Upper lobe of right lung (tissue), 1 donor: ENCODE measurements around the gene GRID2. TPM values are rescaled to one million over a fixed set of nuclear protein-coding genes. Genes with fewer than 3 reads are reported as not detected.

ENCODE experiments used
- ATAC-seq: fragments of 200-7000 bp; cut with Tn5 transposase; one replicate; pipeline ENCODE4 v1.9.1; 2020; ENCODE audit warnings: mild to moderate bottlenecking, moderate library complexity
- DNase-seq: peaks from one replicate; pipeline ENCODE4 v3.0.0-alpha.2; 2020
- H3K27ac ChIP-seq: fragments of 200-600 bp; one replicate; pipeline ENCODE4 v1.8.0; 2022
- H3K27me3 ChIP-seq: fragments of 200-600 bp; one replicate; pipeline ENCODE4 v1.8.0; 2022; ENCODE audit warnings: mild to moderate bottlenecking
- H3K36me3 ChIP-seq: fragments of 200-600 bp; one replicate; pipeline ENCODE4 v1.8.0; 2022
- H3K4me1 ChIP-seq: fragments of 200-600 bp; one replicate; pipeline ENCODE4 v1.8.0; 2022
- H3K4me3 ChIP-seq: fragments of 200-600 bp; one replicate; pipeline ENCODE4 v1.8.0; 2022; ENCODE audit warnings: mild to moderate bottlenecking
- H3K9me3 ChIP-seq: fragments of 200-600 bp; one replicate; pipeline ENCODE4 v1.8.0; 2022
- intact Hi-C: fragments of 100-400 bp; cut with DNase I; formaldehyde crosslinking; loops from one replicate; pipeline ENCODE4 v1.11.0; 2022
- total RNA-seq: library from RNA; stranded (reverse); fragmentation: NEBNext Ultra II Directional; extraction: Animal tissue kit (Norgen Biotek cat#: 25700); gene quantifications from one replicate; pipeline ENCODE4 v1.2.1, GENCODE V29; 2021
- TF ChIP-seq, protein P1 (sequence below): fragments of 200-600 bp; IDR thresholded peaks from one replicate; pipeline ENCODE4 v1.8.0; 2022; ENCODE audit warnings: antibody characterized with exemption
- donor health status: DM: no; HTN: yes; CAD: no; lungs with severe emphysema.

The GRID2 gene
- total RNA-seq, 1 donor from 2014 or later, result not detected

DNA sequence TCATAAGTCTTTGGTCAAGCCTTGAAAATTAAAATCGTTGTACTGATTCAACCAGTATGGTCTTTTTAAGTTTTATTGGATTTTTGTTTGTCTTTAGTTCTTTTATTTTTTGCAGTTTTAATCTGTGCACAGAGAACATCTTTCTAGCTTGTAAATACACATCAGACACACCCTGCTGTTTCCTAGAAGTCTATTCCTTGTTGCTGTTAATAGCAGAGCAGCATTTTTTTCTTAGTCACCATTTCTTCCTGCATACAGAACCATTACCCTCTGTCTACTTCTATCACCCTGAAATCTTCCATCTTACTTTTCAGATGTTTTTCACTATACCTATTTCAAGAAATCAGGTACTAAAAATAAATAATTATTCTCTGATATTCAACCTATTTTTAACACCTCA, 375.4 kb downstream of the GRID2 start:
- no peaks in the 10 kb centered on the region for H3K9me3 ChIP-seq
- TF ChIP-seq, protein P1, sequence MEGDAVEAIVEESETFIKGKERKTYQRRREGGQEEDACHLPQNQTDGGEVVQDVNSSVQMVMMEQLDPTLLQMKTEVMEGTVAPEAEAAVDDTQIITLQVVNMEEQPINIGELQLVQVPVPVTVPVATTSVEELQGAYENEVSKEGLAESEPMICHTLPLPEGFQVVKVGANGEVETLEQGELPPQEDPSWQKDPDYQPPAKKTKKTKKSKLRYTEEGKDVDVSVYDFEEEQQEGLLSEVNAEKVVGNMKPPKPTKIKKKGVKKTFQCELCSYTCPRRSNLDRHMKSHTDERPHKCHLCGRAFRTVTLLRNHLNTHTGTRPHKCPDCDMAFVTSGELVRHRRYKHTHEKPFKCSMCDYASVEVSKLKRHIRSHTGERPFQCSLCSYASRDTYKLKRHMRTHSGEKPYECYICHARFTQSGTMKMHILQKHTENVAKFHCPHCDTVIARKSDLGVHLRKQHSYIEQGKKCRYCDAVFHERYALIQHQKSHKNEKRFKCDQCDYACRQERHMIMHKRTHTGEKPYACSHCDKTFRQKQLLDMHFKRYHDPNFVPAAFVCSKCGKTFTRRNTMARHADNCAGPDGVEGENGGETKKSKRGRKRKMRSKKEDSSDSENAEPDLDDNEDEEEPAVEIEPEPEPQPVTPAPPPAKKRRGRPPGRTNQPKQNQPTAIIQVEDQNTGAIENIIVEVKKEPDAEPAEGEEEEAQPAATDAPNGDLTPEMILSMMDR, result no peak
- no peaks in the 10 kb centered on the region for H3K36me3 ChIP-seq
- DNase-seq (no peak), ATAC-seq (no peak)
- H3K27ac ChIP-seq, result no peak overlapping the region
- no peaks in the 10 kb centered on the region for H3K27me3 ChIP-seq
- intact Hi-C loops, result no loop called here
- no peaks in the 10 kb centered on the region for H3K4me1 ChIP-seq
- no peak overlapping the region for H3K4me3 ChIP-seq

DNA sequence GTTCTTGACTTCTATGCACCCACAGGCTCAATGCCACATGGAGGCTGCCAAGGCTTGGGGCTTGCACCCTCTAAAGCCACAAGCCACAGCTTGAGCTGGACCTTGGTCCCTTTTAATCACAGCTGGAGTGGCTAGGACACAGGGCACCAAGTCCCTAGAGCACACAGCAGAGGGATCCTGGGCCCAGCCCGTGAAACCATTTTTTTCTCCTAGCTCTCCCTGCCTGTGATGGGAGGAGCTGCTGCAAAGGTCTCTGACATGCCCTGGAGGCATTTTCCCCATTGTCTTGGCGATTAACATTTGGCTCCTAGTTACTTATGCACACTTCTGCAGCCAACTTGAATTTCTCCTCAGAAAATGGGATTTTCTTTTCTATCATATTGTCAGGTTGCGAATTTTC, 410.9 kb downstream of the GRID2 start:
- no peak for ATAC-seq
- Histone ChIP-seq H3K27ac (no peak overlapping the region), H3K27me3 (no peaks in the 10 kb centered on the region), H3K4me3 (no peak overlapping the region), H3K36me3 (no peaks in the 10 kb centered on the region), H3K9me3 (no peaks in the 10 kb centered on the region), H3K4me1 (no peaks in the 10 kb centered on the region)
- no peak for DNase-seq
- intact Hi-C loops, result no loop called here
- TF ChIP-seq, protein P1, result no peak

DNA sequence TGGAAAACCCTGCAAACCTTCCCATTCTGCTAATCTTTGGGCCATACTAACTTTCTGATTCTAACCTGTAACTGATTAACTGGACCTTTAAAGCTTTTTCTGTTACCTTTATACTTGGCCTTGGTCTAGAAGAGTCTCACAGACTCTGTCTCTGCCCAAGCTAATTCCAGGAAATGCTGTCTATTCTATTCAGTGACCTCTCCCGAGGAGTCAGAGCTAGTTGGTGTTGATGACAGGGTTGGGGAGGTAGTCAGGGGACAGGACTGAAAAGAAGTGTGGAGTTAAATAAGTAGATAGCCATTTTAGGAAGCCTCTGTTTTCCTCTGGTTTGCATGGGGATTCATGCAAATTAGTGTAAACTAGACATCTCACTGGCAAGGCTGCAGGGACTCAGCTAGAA, 429.5 kb downstream of the GRID2 start:
- DNase-seq (no peak), ATAC-seq (no peak)
- no peak overlapping the region for H3K27ac ChIP-seq
- no peak overlapping the region for H3K4me3 ChIP-seq
- TF ChIP-seq, protein P1, result no peak
- no peaks in the 10 kb centered on the region for H3K27me3 ChIP-seq
- H3K9me3 ChIP-seq, result no peaks in the 10 kb centered on the region
- no peaks in the 10 kb centered on the region for H3K4me1 ChIP-seq
- H3K36me3 ChIP-seq, result no peaks in the 10 kb centered on the region
- intact Hi-C loops, result no loop called here

DNA sequence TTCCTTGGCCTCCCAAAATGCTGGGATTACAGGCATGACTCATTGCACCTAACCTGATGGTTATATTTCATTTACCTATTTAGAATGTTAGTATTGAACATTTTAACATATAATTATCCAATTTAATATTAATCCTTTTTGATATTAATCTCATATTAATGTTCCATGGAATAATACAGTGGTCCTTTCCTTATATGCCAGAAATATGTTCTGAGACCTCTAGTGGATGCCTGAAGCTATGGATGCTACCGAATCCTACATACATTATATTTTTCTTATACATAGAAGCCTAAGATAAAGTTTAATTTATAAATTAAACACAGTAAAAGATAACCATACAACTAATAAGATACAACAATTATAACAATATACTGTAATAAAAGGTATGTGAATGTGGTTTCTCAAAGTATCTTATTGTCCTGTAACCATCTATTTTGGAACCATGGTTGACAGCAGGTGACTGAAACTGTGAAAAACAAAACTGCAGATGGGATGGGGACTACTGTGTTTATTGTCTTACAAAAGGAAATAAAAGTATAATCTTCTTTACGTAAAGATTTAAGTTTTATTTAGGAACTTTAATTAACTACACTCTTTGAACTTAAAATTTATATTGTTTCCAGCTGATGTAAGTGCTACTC, 431.4 kb downstream of the GRID2 start:
- no peak for DNase-seq
- Histone ChIP-seq H3K27me3 (no peaks in the 10 kb centered on the region), H3K27ac (no peak overlapping the region), H3K36me3 (no peaks in the 10 kb centered on the region), H3K4me3 (no peak overlapping the region), H3K9me3 (no peaks in the 10 kb centered on the region), H3K4me1 (no peaks in the 10 kb centered on the region)
- intact Hi-C loops, result no loop called here
- TF ChIP-seq, protein P1, result no peak
- ATAC-seq, result no peak

DNA sequence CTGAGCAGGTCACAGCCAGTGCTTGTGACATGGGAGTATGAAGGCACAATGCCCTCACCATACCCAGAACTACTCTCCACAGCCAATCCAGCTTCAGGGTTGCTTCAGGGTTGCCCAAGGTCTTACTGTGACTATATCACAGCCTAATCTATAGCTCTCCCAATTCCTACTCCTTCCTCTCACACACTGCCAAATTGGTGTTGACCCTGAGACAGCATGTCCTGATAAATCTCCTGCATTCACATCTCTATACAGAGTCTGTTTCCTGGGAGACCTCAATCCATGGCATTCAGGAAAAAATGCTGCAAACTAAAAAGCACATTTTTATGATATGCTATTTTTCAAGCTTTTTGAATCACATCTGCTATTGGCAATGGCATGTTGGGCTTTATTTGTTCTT, 456.7 kb downstream of the GRID2 start:
- ATAC-seq (no peak), DNase-seq (no peak)
- TF ChIP-seq, protein P1, result no peak
- no peaks in the 10 kb centered on the region for H3K4me1 ChIP-seq
- H3K36me3 ChIP-seq, result no peaks in the 10 kb centered on the region
- H3K9me3 ChIP-seq, result no peaks in the 10 kb centered on the region
- H3K27ac ChIP-seq, result no peak overlapping the region
- intact Hi-C loops, result no loop called here
- H3K4me3 ChIP-seq, result no peak overlapping the region
- no peaks in the 10 kb centered on the region for H3K27me3 ChIP-seq

DNA sequence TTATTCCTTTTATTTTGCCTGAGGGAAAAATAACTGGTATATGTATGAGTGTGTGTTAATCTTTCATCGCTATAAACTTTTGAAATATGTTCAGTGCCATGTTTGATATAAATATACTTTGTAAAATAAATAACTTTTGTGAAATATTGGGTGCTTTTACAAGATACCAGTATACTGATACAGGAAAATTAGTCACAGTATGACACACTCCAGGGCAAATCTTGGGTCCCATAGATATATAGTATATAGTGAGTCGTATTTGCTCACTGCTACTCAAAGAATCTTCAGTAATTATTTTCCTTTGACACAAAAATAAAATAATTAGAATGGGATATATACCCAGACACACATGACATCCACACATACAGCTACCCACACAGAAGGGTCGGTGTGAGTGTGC, 472.3 kb downstream of the GRID2 start:
- intact Hi-C loops, result no loop called here
- ATAC-seq, result no peak

More for the DNA sequence above, 472.3 kb downstream of the GRID2 start:
- no peaks in the 10 kb centered on the region for H3K36me3 ChIP-seq
- no peaks in the 10 kb centered on the region for H3K9me3 ChIP-seq
- H3K4me1 ChIP-seq, result no peaks in the 10 kb centered on the region
- DNase-seq, result no peak
- no peak overlapping the region for H3K4me3 ChIP-seq
- TF ChIP-seq, protein P1, result no peak
- H3K27ac ChIP-seq, result no peak overlapping the region
- H3K27me3 ChIP-seq, result no peaks in the 10 kb centered on the region
